ENCODE measurements around the gene TAPT1.

- TF ChIP-seq CTCF (IDR thresholded peaks at IDR 0.05) (no peak), POLR2A (IDR thresholded peaks at IDR 0.05) (no peak), POLR2AphosphoS5 (IDR thresholded peaks at IDR 0.05) (no peak)
These were observed 112.5 kb downstream of the TAPT1 start for GRCh38 chr4:16113741-16114140.
